ENCODE measurements around the gene NMUR1.
"Not testable (repeated sequence)": the region's sequence is repeated elsewhere in the genome, so short reads cannot be mapped to it uniquely, and the experiment has no call there.

Gene NMUR1, protein sequence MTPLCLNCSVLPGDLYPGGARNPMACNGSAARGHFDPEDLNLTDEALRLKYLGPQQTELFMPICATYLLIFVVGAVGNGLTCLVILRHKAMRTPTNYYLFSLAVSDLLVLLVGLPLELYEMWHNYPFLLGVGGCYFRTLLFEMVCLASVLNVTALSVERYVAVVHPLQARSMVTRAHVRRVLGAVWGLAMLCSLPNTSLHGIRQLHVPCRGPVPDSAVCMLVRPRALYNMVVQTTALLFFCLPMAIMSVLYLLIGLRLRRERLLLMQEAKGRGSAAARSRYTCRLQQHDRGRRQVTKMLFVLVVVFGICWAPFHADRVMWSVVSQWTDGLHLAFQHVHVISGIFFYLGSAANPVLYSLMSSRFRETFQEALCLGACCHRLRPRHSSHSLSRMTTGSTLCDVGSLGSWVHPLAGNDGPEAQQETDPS

DNA sequence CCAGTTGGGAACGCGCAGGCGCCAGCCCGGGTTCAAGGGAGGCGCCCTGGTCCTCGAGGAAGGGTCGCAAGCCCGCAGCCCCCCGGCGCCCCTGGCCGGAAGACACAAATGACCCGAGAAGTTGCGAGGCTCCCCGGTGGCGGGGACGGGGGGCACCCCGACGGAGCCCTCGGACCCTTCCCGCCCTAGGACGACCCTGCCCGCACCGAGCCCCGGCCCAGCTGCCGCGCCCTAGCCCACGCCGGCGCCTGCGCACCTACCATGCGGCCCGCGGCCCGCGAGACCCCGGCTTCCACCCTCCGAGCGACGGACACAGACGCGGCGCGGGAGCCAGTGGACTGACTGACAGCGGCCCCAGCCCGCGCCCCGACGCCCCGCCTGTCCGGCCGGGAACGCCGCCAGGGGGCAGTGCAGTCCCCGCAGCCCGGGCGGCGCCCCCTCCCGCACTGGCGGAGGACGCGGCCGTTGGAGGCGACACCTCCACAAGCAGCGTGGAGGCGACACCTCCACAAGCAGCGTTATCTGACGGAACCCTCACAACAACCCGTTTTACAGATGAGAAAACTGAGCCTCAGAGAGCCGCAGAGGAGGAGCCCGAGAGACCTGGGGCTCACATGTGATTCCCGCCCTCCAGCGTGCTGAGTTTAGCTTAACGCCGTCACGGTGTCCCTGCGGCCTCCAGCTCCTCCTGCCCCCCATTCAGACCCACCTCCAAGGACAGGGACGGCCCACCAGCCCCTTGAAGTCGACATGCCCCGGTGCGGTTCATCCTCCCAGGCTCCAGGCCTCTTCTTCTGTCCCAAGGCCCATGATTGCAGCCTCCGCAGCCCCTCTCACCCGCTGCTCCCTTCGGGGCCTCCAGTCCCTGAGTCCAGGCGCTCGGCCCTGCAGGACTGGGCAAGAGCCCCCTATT is at the start of gene NMUR1:
TSS of gene NMUR1 (minus strand) at position 347 of the 913 bp plus-strand sequence. CDS start at position 263, 84 bp downstream.
- peak; percentile 71 for DNase-seq

DNA sequence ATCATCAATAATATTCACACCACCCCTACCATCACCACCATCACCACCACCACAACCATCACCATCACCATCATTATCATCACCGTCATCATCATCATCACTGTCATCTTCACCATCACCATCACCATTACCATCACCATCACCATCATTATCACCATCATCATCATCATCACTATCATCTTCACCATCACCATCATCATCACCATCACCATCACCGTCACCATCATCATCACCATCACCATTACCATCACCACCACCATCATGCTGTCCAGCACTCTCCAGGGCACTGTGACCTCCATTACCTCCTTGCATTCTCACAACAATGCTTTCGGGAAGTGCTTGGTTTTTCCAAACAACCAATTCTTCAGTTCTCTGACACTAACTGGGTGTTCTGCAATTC is 49.3 kb upstream of the NMUR1 start:
- no peak for DNase-seq

DNA sequence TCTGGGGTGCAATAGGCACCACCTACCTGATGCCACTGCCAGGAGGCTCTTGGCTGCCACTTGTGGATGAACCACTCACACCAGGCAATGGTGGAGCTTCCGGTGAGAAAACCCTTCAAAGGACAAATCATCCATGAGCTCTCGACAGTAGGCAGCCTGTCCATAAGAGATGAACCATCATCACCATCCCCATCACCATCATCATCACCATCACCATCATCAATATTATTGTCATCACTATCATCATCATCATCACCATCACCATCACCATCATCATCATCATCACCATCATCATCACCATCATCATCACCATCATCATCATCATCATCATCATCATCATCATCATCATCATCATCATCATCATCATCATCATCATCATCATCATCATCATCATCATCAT is 48.4 kb upstream of the NMUR1 start:
- not testable (repeated sequence) for DNase-seq

DNA sequence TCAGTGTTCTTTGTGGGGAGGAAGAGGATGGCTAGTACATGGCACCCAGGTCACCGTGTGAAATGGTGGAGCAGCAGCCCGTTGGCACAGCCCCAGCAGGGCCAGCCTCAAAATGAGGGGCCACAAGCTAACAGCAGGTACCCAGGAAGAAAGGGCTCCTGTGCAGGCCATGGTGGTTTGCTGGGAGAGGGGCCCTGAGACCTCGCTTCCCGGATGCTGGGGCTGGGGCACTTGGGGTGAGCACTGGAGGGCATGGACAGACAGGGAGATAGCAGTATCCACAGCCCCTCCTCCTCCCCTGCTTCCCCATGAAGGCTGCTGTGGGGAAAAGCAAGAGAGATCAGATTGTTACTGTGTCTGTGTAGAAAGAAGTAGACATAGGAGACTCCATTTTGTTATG is 46.2 kb upstream of the NMUR1 start:
- no peak for DNase-seq

DNA sequence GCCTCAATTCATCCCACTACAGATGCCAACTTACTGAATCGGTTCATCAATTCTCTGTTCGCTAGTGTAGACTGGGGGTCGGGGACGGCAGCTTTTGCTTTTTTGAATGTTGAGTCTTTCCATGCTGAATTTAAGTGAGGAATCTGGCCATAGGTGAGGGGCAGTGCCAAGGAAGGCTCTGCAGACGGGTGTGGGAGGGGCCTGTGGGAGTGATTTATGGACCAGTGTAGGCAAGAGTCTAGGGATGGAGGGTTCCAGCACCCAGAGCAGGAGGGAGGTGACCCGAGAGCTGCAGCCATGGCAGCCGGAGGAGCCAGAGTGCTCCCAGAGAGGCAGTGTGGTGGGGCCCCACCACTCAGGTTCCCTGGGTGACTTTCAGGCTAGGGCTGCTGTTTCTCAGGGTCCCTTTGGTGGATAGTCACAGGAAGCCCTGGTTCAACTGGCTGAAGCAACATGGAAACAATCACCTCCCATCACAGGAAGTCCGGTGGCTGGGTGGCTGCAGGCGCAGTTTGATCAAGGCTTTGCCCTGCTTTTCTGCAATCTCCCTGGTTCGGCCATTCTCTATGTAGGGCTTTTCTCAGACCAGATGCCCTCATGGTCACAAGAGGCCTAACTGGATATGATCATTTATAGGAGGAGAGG is 45.5 kb upstream of the NMUR1 start:
- DNase-seq: no peak

DNA sequence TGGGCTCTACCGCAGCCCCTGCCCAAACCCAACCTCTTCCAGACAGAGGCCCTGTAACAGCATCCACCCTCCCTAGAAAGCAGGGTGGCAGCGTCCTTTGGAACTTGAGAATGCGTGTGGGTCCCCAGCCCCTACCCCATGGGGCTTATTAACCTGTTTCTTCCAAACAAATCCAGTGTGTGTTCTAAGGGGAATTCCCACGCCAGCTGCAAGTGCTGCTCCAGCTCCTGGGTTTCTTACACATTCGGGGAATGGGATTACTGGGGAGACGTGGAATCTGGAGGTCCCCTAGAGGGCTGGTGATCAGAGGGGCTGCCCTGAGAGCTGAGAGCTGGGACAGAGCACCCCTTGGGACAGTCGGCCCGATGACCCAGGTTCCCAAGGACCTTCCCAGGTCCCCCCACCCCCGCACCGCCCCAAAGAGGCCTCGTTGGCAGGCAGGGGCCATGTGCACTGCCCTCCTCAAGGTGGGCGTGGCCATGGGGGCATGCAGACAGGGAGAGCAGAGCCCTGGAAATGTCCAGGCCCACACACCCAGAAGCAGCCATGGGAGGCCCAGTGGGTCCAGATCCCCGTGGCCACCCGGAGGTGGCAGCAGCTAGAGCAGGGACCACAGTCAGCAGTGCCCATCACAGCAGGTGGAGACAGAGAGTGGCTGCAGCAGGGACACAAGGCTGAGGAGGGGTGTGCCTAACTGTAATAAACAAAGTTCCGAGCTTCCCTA is 43.6 kb upstream of the NMUR1 start:
- DNase-seq: no peak

DNA sequence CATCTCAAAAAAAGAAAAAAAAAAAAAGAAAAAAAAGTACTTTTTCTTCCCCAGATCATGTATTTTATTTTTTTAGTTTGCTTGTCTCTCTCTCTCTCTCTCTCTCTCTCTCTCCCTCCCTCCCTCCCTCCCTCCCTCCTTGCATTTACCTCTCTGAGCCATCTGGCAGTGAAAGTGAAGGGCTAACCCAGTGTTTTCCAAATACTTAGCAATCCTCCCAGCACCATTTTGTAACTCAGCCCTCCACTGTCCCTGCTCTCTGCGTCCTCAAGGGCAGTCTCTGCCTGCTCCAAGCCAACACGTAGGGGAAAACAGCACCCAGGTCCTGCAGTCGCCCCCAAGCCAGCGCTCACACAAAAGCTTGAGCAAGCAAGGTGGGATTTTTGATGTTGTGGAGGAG is 42.9 kb upstream of the NMUR1 start:
- no peak for DNase-seq

DNA sequence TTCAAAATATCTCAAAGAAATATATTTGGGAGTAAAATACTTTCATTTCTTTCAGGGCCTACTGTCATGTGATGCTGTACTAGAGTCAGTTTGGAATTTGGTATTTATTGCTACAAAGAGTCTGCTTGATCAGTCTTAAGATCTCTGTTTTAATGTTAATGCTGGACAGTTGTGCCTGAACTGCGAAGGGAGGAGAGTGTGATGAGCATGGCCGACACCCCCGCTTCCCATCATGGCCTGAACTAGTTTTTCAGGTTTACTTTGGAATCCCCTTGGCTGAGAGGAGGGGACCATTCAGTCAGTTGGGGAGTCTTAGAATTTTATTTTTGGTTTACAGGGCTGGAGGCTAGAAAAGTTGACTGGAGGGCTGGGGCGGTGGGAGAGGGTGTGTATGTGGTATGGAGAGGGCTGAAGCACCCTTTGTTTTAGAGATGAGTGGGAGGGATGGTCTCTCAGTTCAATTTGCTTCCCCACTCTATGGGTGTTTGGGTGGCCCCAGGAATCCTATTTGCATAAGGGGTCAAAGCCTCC is 41.5 kb upstream of the NMUR1 start:
- DNase-seq: no peak

DNA sequence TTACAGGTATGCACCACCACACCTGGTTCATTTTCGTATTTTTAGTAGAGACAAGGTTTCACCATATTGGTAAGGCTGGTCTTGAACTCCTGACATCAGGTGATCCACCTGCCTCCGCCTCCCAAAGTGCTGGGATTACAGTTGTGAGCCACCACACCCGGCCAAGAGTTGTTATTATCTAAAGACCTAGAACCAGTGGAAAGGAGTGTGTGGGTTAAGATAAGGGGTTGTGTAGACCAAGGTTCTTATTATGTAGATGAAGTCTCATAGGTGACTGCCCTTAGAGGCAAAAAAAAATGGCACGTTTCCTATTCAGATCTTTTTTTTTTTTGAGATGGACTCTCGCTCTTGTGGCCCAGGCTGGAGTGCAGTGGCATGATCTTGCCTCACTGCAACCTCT is 40.7 kb upstream of the NMUR1 start:
- not testable (repeated sequence) for DNase-seq

DNA sequence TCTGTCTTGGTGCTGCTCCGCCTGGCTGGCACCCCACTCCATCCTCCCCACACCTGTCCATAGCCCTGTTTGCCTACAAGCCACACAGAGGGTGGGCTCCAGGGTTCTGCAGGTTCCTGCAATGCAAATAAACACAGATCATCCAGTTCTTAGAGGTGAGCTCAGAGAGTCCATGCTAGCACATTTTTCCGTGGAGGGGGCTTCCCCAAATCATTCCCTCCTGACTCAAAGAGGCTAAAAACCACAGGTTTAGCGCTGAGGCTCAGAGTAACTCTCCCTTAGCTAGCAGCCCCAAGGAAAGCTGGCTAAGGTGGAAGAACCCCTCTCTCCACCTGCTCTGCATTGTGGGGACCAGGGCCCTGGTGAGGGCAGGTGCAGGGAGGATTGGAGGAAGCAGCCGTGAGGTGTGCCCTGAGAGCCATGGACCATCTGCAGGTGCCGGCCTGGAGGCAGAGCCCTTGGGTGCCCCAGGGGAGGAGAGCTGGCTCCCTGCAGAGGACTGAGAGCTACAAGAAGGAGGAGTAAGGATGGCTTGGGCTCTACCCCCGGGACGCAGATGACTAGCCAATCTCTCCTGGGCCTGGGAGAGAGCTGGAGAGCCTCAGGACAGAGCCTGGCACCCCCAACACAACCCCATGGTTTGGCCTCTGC is 38.7 kb upstream of the NMUR1 start:
- no peak for DNase-seq

DNA sequence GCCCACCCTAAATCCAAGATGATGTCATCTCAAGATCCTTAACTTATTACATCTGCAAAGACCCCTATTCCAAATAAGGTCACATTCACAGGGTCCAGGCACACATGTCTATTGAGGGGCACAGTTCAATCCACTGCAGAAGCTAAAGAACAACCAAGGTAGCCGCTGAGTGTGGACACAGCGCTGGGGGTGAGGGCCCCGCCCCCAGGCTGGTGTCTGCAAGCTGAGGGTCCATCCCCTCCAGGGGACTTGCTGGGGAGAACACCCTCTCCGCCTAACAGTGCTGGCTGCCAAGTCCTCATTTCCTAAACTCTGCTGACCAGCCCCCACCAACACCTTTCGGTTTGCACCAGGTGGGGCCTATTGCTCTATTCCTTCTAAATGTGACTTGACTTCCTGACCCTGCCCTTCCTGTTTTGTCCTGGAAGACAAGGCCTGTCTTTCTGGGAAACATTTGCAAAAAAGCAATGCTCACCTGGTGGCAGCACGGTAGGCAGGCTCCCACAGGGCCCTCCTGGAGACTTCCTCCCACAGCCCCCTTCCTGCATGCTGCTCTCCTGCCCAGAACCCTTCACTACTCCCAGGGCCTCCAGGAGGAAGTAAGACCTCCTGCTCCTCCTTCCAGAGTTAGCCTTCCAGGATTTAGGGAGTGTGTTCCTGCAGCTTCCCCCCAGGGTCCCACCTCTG is 38.0 kb upstream of the NMUR1 start:
- DNase-seq: no peak

DNA sequence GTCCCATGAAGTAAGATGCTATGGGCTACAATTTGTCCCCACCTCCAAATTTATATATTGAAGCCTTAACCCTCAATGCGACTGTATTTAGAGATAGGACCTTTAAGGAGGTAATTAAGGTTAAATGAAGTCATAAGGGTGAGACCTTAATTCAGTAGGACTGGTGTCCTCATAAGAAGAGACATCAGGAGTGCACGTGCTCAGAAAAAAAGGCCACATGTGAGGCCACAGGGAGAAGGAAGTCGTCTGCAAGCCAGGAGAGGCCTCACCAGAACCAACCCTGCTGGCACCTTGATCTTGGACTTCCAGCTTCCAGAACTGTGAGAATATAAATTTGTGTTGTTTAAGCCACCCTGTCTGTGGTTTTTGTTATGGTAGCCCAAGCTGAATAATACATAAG is 36.9 kb upstream of the NMUR1 start:
- DNase-seq: no peak

DNA sequence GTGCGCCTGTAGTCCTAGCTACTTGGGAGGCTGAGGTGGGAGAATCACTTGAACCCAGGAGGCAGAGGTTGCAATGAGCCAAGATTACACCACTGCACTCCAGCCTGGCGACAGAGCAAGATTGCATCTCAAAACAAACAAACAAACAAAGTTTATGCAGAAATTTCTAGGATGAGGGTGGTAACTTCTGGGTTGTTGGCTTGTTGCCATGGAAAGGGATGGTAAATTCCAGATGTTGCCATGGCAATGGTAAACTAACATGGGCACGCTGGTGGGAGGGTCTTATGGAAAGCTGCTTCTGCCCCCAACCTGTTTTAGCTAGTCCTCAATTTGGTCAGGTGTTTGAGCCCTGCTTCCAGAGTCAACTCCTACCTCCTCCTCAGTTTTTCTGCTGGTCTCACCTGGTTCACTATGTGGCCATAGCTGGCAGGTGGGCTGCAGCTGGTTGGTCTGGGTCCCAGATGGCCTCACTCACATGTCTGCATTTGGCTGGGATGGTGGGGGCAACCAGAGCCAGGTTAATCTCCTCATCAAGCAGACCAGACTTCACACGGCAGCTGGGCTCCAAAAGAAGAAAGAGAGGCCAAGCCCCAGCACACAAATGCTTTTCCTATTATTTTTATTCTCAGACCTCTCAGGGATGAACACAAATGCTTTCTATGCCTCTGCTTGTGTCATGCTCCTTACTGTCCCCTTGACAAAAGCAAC is 35.8 kb upstream of the NMUR1 start:
- no peak for DNase-seq

DNA sequence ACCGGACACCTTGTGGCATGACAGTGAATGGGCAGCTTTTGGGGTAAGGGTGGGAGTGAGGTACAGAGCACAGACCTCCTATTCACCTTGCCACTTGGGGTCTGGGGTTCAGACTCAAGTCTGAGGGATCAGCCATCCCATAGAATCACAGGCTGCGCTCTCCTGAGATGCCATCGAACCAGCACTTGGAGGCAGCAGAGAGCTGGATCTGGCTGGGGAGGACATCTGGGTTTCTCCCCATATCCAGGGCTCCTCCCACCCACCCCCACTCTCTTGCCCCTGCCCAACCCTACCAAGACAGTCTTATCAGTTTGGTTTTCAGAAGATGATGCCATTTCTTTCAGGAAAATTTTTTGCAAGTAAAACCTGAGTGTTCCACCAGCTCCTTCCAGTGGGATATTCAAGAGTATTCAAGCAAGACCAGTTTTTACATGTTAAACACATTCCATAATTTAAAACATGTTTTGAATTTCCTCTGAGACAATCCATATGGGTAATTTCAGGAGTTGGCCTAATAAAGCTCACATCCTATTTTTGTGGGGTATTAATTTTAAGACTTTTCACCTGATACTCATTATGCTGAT is 33.2 kb upstream of the NMUR1 start:
- DNase-seq: peak; percentile 73

DNA sequence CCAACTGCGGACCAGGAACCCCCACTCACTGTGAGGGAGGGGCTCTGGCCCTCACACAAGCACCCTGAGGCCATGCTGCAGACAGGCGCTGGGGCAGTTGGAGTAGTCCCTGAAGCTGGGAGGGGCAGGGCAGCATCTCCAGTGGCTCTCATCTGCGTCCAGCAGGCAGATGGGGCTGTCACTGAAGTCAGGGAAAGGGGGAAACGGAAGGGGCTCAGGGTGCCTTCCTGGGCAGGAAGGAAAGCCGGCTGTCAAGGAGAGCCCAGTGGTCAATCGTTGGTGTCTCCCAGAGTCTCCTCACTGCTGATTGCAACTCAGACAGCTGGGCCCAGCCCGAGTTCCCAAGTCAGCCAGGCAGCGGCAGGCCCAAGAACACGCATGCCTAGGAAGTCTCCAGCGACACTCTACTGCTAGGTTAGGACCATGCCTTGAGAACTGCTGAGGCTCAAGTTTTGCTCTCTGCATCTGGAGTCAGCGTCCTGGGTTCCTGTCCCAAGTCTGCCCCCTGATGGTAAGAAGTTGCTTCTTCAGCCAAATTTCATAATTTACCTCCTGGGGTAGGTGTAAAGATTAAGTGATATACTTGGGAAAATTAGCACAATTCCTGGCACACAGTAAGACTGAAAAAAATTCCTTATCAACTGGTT is 27.4 kb upstream of the NMUR1 start:
- peak; percentile 85 for DNase-seq

DNA sequence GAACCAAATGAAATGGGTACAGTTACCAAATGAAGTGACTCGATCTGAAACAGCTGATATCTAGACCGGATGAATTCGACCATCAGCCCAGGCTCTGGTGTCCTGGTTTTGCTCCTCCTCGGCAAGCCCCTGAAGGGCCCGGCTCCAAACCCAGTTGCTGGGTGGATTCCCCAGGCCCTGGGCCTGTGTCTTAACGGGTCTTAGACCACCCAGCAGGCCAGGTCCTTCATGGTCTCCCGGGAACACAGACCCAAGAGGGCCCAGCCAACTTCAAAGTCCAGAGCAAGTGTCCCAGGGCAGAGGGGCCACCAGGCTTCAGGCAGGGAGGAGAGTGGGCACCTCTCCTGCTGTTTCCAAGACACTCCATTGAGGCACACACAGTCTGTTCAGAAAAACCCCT is 26.7 kb upstream of the NMUR1 start:
- DNase-seq: no peak

DNA sequence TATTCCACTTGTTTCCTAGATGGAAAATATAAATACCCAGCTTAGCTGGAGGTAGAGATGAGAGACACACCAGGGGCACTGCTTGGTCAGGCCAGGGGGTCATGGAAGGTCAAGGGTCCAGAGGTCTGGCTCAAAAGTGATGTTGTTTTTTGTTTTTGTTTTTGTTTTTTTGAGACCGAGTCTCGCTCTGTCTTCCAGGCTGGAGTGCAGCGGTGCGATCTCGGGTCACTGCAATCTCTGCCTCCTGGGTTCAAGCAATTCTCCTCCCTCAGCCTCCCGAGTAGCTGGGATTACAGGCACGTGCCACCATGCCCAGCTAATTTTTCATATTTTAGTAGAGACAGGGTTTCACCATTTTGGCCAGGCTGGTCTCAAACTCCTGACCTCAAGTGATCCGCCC is 26.3 kb upstream of the NMUR1 start:
- DNase-seq: not testable (repeated sequence)

DNA sequence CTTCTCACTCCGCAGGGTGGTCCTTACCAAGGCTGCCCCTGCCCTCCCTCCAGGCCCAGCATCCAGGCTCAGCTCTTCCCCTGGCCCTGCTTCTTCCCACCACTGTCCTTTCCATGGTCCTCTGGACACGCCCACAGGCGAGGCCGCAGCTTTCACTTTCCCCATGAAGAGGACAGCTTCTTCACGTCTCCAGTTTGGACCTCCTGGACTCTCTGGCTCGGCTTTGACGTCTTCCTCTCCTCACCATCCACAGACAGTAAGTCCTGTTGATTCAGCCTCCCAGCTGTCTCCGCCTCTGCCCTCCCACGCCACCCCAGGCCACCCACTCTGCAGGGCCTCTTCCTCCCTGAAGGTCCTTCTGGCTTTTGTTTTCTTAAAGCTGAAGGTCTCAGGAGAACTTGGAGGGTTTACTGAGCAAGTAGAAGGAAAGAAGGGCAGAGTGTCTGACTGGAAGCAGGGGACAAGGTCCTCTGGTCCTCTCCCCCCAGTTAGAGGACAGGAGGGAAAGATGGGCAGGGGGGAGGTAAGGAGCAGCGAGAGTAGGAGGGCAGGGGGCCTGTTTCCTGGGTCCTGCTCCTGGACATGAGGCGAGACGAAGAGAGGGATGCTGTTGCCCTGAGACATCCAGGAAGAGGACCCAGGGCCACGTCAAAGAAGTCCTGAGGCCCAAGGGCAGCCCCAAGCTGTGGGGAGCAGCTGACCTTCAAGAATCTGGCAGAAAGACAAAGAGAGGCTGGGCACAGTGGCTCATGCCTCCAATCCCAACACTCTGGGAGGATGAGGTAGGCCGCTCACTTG is 24.7 kb upstream of the NMUR1 start:
- peak; percentile 88 for DNase-seq

DNA sequence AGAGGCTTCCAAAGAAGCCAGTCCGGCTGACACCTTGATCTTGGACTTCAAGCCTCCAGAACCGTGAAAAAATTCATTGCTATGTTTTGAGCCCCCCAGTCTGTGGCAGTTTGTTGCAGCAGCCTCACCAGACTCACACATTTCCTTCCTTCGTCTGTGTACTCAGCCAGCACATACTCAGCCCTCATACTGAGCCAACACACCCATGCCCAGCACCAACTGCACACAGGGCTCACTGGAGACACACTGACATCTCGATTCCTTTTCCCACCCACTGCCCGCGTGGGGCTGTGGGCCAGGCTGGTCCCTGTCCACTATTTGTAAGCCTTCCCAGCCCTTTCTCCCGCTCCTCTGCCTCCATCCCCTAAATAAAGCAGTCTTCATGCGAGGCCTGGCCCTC is 24.1 kb upstream of the NMUR1 start:
- DNase-seq: no peak

Measured in suppressor macrophage treated with lipopolysaccharide for 4 hours (primary cell).